ENCODE measurements around the gene COMT.
"Not testable (repeated sequence)": the region's sequence is repeated elsewhere in the genome, so short reads cannot be mapped to it uniquely, and the experiment has no call there.

The COMT gene

GRCh38 chr22:19941365-19942082 lies at the start of gene COMT, which contains the start of gene TXNRD2:
TSS of gene COMT (plus strand) at chr22:19941772. CDS start at chr22:19962527, 20,755 bp downstream.
TSS of gene TXNRD2 (minus strand) at chr22:19941818. CDS start at chr22:19941803, 15 bp downstream.
- peak; percentile 83 for DNase-seq

- DNase-seq = peak; percentile 83
Observed at GRCh38 chr22:19892257-19892879, 49.2 kb upstream of the COMT start.

- no peak for DNase-seq
Observed at GRCh38 chr22:19892925-19893324, 48.6 kb upstream of the COMT start.

- DNase-seq = no peak
Observed at GRCh38 chr22:19893363-19893762, 48.2 kb upstream of the COMT start.

GRCh38 chr22:19895160-19895849 lies 46.3 kb upstream of the COMT start:
- DNase-seq = no peak

GRCh38 chr22:19896665-19897355 lies 44.8 kb upstream of the COMT start:
- DNase-seq = no peak

- DNase-seq = no peak
Observed at GRCh38 chr22:19897726-19898125, 43.8 kb upstream of the COMT start.

GRCh38 chr22:19898145-19898544 lies 43.4 kb upstream of the COMT start:
- no peak for DNase-seq

GRCh38 chr22:19898831-19899567 lies 42.6 kb upstream of the COMT start:
- DNase-seq = no peak

- DNase-seq = no peak
Observed at GRCh38 chr22:19900707-19901436, 40.7 kb upstream of the COMT start.

GRCh38 chr22:19901577-19902244 lies 39.9 kb upstream of the COMT start:
- no peak for DNase-seq

- DNase-seq = no peak
Observed at GRCh38 chr22:19902245-19902715, 39.3 kb upstream of the COMT start.

GRCh38 chr22:19903031-19903430 lies 38.5 kb upstream of the COMT start:
- no peak for DNase-seq

- DNase-seq = no peak
Observed at GRCh38 chr22:19903513-19903912, 38.1 kb upstream of the COMT start.

- no peak for DNase-seq
Observed at GRCh38 chr22:19904174-19904856, 37.3 kb upstream of the COMT start.

GRCh38 chr22:19904935-19905334 lies 36.6 kb upstream of the COMT start:
- no peak for DNase-seq

- no peak for DNase-seq
Observed at GRCh38 chr22:19905347-19906276, 36.0 kb upstream of the COMT start.

GRCh38 chr22:19906864-19907263 lies 34.7 kb upstream of the COMT start:
- not testable (repeated sequence) for DNase-seq

GRCh38 chr22:19907902-19908301 lies 33.7 kb upstream of the COMT start:
- not testable (repeated sequence) for DNase-seq

Data from activated CD4-positive, alpha-beta T cell treated with anti-CD3 and anti-CD28 coated beads, Interleukin-10, Interleukin-2, amounts not matched to agents 100 ng/mL and 50 ng/mL, durations not matched to agents 16 hours and 8 hours (primary cell).